Measurements from ENCODE around the gene CSAD.
A peak's percentile ranks its signal among the peaks of the same experiment; 100 is the strongest.

The CSAD gene

DNA sequence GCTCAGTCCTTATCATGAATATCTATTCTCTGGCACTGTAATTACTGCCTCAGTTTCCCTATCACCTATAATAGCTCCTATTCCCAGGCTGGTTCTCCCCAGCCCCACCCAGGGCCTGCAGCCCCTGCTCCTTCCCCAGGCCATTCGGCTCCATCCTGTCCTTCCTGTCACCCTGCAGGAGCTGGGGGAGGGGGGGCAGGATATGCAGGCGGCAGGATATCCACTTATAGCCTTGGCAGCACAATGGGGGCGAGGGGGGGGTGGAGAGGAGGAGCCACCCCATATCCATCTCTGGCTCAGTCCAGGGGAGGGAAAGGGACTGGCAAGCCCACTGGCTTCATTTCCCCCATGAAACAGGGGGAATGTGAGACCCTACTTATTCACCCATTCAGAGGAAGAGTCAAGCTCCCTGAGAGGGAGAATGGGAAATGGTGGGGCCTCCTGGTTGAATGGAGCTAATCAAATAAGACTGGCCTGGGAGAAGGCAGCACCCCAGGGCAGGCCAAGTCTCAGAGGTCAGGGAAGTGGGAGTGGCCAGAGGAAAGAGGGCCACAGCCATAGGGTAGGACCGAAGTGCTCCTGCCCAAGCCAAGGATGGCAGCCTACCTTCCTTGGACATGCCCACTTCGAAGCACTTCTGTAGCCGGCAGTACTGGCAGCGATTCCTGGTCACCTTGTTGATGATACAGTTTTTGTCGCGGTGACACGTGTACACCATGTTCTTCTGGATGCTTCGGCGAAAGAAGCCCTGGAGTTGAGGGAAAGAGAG lies 34.1 kb upstream of the CSAD start:
- TF ChIP-seq, protein P1, sequence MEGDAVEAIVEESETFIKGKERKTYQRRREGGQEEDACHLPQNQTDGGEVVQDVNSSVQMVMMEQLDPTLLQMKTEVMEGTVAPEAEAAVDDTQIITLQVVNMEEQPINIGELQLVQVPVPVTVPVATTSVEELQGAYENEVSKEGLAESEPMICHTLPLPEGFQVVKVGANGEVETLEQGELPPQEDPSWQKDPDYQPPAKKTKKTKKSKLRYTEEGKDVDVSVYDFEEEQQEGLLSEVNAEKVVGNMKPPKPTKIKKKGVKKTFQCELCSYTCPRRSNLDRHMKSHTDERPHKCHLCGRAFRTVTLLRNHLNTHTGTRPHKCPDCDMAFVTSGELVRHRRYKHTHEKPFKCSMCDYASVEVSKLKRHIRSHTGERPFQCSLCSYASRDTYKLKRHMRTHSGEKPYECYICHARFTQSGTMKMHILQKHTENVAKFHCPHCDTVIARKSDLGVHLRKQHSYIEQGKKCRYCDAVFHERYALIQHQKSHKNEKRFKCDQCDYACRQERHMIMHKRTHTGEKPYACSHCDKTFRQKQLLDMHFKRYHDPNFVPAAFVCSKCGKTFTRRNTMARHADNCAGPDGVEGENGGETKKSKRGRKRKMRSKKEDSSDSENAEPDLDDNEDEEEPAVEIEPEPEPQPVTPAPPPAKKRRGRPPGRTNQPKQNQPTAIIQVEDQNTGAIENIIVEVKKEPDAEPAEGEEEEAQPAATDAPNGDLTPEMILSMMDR (IDR thresholded peaks at IDR 0.05), result no peak

DNA sequence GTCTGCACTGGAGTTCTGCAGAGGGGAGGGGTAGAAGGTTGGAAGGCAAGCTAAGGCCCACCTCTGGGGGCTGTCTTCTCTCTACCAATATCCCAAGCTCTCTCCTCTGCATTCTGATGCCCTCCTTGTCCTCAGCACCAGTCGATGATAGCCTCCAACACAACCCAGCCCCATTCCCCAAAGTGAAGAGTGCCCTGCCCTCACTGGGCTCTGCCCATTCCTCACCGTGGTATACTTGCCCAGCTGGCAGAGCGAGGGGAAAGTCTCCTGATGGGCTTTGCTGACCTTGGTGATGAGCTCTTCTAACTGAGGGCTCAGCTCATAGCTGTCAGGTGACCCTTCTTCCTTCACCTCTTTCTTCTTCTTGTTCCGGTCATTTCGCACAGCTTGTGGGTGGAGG lies 33.5 kb upstream of the CSAD start:
- TF ChIP-seq, protein P1 (IDR thresholded peaks at IDR 0.05), result no peak

DNA sequence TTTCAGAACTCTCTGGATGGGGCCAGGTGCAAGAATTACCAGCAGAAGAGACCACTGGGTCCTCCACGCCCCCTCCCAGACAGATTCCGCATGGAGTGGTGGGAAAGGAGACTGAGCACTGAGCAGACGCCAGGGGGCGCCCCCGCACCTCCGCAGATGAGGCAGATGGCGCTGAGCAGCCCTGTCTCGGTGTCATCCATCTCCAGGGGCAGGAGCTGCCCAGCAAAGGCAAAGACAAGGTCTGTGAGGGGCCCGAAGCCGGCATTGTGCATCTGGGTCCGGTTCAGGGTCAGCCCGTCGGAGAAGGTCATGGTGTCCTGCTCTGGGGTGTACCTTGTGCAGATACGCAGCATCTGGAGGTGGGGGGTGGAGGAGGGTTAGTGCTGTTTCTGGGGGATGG lies 32.6 kb upstream of the CSAD start:
- TF ChIP-seq, protein P1 (IDR thresholded peaks at IDR 0.05), result peak; percentile 96

DNA sequence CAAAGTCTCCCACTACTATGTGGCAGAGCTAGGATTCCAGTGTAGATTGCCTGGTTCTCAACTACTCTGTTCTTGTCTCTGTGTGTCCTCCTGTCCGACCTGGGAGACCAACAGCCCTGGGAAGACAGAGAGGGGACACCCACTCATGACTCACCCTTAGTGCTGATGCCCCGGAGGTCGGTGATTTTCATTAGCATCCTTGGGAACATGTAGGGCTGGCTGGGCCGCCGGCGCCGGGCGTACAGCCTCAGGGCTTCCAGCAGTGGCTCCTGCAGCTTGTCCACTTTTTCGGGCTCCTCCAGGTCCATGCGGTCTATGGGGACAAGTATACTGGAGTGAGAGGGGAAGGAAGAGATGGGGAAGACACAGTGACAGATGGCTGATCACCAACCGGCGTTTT lies 32.2 kb upstream of the CSAD start:
- TF ChIP-seq, protein P1 (IDR thresholded peaks at IDR 0.05), result no peak

DNA sequence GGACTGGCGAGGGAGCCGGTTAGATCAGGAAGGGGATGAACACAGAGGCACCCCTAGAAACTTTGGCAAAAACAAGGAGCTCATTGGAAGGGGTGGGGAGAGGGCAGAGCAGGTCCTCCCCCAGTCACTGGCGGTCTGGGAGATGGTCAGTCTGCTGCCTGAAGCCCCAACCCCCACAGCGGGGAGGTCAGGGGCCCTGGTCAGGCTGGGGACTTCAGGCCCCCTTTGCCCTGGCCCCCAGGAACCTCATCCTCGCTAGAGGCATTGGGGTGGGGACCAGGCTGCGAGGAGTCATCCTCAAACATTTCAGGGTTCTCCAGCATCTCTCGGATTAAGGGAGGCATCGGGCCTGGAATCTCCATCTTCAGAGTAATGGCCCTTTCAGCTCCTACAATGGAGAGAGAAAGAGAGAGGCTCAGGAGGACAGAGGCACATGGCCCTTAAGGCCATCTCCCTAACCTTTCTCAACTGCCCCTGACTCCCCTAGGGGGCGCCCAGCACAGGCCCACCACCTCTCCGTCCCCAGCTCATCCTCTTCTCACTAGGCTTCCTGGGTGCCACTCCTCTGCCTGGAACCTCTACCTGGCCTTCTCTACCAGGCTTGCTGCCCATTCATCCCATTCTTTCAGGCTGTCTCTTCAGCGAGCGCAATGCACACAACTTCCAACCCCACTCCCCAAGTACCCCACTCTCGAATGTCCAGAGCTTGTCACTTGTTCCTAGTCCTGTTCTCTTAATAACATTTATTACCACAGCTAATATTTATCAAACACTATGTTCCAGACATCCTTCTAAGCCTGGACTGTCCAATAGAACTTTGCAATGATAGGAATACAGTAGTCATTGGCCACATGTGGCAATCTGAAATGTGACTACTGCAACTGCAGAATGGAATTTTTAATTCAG lies 31.0 kb upstream of the CSAD start:
- TF ChIP-seq, protein P1 (IDR thresholded peaks at IDR 0.05), result peak; percentile 44

DNA sequence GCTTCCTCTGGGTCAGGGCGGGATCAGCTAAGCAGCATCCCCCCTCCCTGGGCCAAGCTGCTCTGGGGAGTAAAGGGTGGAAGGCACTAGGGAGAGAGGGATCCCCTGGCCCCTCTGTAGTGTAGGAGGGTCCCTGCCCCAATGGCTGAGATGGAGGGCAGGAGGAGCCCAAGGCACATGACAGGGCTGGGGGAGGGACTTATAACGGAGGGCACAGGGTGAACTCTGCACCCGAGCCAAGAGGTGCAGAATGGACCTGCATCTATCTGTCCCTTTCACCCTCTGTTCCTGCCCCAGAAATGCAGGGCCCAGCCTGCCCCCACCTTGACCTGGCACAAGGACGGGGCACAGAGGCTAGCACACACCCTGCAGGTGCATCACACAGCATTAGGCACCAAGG lies 30.1 kb upstream of the CSAD start:
- TF ChIP-seq, protein P1 (IDR thresholded peaks at IDR 0.05), result no peak

DNA sequence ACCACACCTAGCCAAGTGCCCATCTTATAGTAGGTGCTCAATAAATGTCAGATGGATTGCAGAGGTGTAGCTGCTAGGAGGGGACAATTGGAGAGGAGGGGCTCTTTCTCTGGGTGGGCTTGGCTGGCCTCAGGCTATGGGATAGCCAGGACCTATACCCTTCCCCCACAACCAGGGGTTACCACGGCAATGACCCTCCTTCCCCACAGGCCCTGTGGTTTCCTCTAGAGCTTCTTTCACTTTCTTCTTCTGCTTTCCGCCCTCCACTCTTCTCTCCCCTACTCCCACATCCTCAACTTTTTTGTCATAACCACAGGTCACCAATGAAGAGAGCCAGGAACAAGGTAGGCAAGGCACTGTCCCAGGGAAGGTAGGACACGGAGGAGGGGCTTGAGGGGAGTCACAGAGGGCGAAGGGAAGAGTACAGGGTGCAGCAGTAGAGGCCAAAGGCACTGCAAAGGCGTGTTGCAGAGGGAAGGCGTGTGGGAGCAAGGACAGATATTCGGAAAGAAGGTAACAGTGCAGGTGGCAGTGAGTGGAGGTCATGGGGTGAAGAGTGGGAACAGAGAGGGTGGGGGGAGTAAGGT lies 28.2 kb upstream of the CSAD start:
- TF ChIP-seq, protein P1 (IDR thresholded peaks at IDR 0.05), result no peak

All from LNCAP (cell line).